ENCODE data around the gene ERI3. TPM values are rescaled to one million over a fixed set of nuclear protein-coding genes. Genes with fewer than 3 reads are reported as not detected.

ERI3 gene
- total RNA-seq, 1 donor from 2014 or later = 83.3 TPM

GRCh38 chr1:44229435-44230167 lies 125.5 kb downstream of the ERI3 start:
- DNase-seq (ENCODE audit: low read depth, low spot score) = no peak
- Mint-ChIP-seq H3K27me3 (ENCODE audit: low read depth) (no peaks in the 10 kb centered on the region), H3K27ac (ENCODE audit: unreplicated experiment) (no peak overlapping the region), H3K4me1 (no peaks in the 10 kb centered on the region), H3K4me3 (no peak overlapping the region), H3K9me3 (peaks cover 16% of the 10 kb centered on the region), H3K36me3 (ENCODE audit: low read depth) (peaks cover 43% of the 10 kb centered on the region)
- no peak for TF ChIP-seq CTCF (conservative IDR thresholded peaks at IDR 0.05)

GRCh38 chr1:44228218-44228617 lies 126.8 kb downstream of the ERI3 start:
- no peaks in the 10 kb centered on the region for H3K27me3 Mint-ChIP-seq (ENCODE audit: low read depth)
- DNase-seq (ENCODE audit: low read depth, low spot score) = no peak
- peaks cover 48% of the 10 kb centered on the region for H3K36me3 Mint-ChIP-seq (ENCODE audit: low read depth)
- no peak overlapping the region for H3K4me3 Mint-ChIP-seq
- no peak overlapping the region for H3K27ac Mint-ChIP-seq (ENCODE audit: unreplicated experiment)
- no peak for TF ChIP-seq CTCF (conservative IDR thresholded peaks at IDR 0.05)
- H3K4me1 Mint-ChIP-seq = no peaks in the 10 kb centered on the region
- H3K9me3 Mint-ChIP-seq = peaks cover 16% of the 10 kb centered on the region

GRCh38 chr1:44227211-44227610 lies 127.8 kb downstream of the ERI3 start:
- no peak for DNase-seq (ENCODE audit: low read depth, low spot score)
- H3K36me3 Mint-ChIP-seq (ENCODE audit: low read depth) = peaks cover 44% of the 10 kb centered on the region
- H3K9me3 Mint-ChIP-seq = peaks cover 16% of the 10 kb centered on the region
- H3K4me3 Mint-ChIP-seq = no peak overlapping the region
- no peak overlapping the region for H3K27ac Mint-ChIP-seq (ENCODE audit: unreplicated experiment)
- H3K4me1 Mint-ChIP-seq = no peaks in the 10 kb centered on the region
- H3K27me3 Mint-ChIP-seq (ENCODE audit: low read depth) = no peaks in the 10 kb centered on the region
- no peak for TF ChIP-seq CTCF (conservative IDR thresholded peaks at IDR 0.05)

GRCh38 chr1:44225761-44226160 lies 129.3 kb downstream of the ERI3 start:
- no peaks in the 10 kb centered on the region for H3K4me1 Mint-ChIP-seq
- H3K27me3 Mint-ChIP-seq (ENCODE audit: low read depth) = no peaks in the 10 kb centered on the region
- no peak for TF ChIP-seq CTCF (conservative IDR thresholded peaks at IDR 0.05)
- H3K9me3 Mint-ChIP-seq = peaks cover 16% of the 10 kb centered on the region
- no peak overlapping the region for H3K4me3 Mint-ChIP-seq
- no peak overlapping the region for H3K27ac Mint-ChIP-seq (ENCODE audit: unreplicated experiment)
- no peak for DNase-seq (ENCODE audit: low read depth, low spot score)
- H3K36me3 Mint-ChIP-seq (ENCODE audit: low read depth) = peaks cover 41% of the 10 kb centered on the region

GRCh38 chr1:44223187-44223610 lies 131.9 kb downstream of the ERI3 start:
- Mint-ChIP-seq H3K27ac (ENCODE audit: unreplicated experiment) (no peak overlapping the region), H3K27me3 (ENCODE audit: low read depth) (no peaks in the 10 kb centered on the region), H3K9me3 (peaks cover 16% of the 10 kb centered on the region), H3K36me3 (ENCODE audit: low read depth) (peaks cover 31% of the 10 kb centered on the region), H3K4me1 (no peaks in the 10 kb centered on the region), H3K4me3 (peak overlapping the region; percentile 1)
- no peak for TF ChIP-seq CTCF (conservative IDR thresholded peaks at IDR 0.05)
- no peak for DNase-seq (ENCODE audit: low read depth, low spot score)
